Nephron progenitor cell (in vitro differentiated cells): ENCODE data around the gene HORMAD2.
"Not testable (repeated sequence)": the region's sequence is repeated elsewhere in the genome, so short reads cannot be mapped to it uniquely, and the experiment has no call there.

Source experiments
- DNase-seq: peaks from one replicate; pipeline ENCODE4 v3.0.0; 2021
- H3K27ac Mint-ChIP-seq: 2 replicates; pipeline ENCODE4 v1.8.0; 2021; ENCODE audit warnings: mild to moderate bottlenecking, moderate library complexity, mixed read lengths
- H3K27me3 Mint-ChIP-seq: 2 replicates; pipeline ENCODE4 v1.8.0; 2021; ENCODE audit warnings: mild to moderate bottlenecking, low read depth, mixed read lengths; ENCODE audit not compliant: poor library complexity
- H3K36me3 Mint-ChIP-seq: 2 replicates; pipeline ENCODE4 v1.8.0; 2021; ENCODE audit warnings: low read depth, mixed read lengths
- H3K4me1 Mint-ChIP-seq: 2 replicates; pipeline ENCODE4 v1.8.0; 2021; ENCODE audit warnings: mixed read lengths
- H3K4me3 Mint-ChIP-seq: 2 replicates; pipeline ENCODE4 v1.8.0; 2021; ENCODE audit warnings: mild to moderate bottlenecking, moderate library complexity, mixed read lengths
- H3K9me3 Mint-ChIP-seq: 2 replicates; pipeline ENCODE4 v1.8.0; 2021; ENCODE audit warnings: mild to moderate bottlenecking, moderate library complexity, mixed read lengths
- CTCF ChIP-seq: fragments of 200-600 bp; sonication (generic); IDR thresholded peaks from 2 replicates; pipeline ENCODE4 v1.5.0; 2021; ENCODE audit warnings: antibody characterized with exemption

HORMAD2 gene

GRCh38 chr22:30196880-30197336 is 116.6 kb downstream of the HORMAD2 start:
- peaks cover 68% of the 10 kb centered on the region for H3K4me1 Mint-ChIP-seq
- no peak for TF ChIP-seq CTCF

DNA sequence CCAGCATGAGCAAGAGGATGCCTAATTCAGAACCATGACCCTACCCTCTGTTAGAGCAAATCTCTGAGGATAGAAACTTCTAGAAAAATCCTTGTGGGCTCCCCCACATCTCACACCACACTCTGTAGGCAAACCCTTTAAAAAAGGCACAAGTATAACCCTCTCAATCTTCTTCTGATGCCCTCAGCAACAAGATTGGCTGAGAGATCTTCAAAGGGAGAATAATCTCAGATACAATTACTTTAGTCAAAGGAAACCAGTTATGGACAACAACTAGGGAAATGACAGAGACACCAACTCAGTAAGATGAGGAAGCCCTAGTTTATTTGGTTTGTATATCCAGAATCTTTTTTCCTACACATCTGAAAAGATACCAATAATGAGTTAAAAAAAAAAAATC is 117.1 kb downstream of the HORMAD2 start:
- no peak overlapping the region for H3K4me3 Mint-ChIP-seq
- H3K4me1 Mint-ChIP-seq = peaks cover 68% of the 10 kb centered on the region
- peaks cover 4% of the 10 kb centered on the region for H3K9me3 Mint-ChIP-seq
- DNase-seq = no peak
- peaks cover 21% of the 10 kb centered on the region for H3K27me3 Mint-ChIP-seq
- no peak for TF ChIP-seq CTCF
- peak overlapping the region; percentile 29 for H3K27ac Mint-ChIP-seq
- H3K36me3 Mint-ChIP-seq = no peaks in the 10 kb centered on the region

More at GRCh38 chr22:30196880-30197336, 116.6 kb downstream of the HORMAD2 start:
- Mint-ChIP-seq H3K27ac (peak overlapping the region; percentile 99), H3K36me3 (no peaks in the 10 kb centered on the region), H3K27me3 (peaks cover 26% of the 10 kb centered on the region), H3K4me3 (peak overlapping the region; percentile 70), H3K9me3 (peaks cover 4% of the 10 kb centered on the region)
- DNase-seq = no peak

DNA sequence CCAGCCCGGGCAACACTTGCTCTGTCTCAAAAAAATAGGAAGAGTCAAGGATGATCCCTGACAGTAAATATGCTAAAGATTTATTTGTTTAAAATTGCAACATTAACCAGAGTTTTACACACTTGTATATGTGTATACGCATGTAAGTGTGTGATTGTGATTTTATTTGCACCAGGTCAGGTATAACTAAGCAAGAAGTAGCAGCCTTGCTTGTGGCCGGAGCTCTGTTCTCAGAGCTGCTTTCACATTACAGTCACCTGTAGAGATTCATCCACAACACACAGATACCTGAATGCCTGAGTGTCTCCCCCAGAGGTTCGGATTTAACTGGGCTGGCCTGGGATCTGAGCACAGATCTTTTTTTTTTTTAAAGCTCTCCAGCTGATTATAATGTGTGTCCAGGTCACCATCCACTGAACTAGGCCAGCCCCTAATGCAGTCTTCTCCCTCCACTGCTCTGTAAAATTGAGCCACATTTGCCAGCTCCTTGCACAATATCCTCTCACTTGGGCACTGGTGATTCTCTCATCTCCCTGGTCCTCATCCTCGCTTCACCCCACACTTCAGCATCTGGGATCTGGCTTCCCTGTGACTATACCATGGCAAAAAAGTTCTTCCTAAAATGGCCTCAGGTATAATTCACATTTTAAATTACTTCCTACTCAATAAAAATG is 118.0 kb downstream of the HORMAD2 start:
- Mint-ChIP-seq H3K4me3 (peak overlapping the region; percentile 26), H3K27me3 (peaks cover 18% of the 10 kb centered on the region), H3K36me3 (no peaks in the 10 kb centered on the region), H3K27ac (no peak overlapping the region), H3K9me3 (peaks cover 4% of the 10 kb centered on the region), H3K4me1 (peaks cover 69% of the 10 kb centered on the region)
- no peak for DNase-seq
- TF ChIP-seq CTCF = no peak

- peaks cover 13% of the 10 kb centered on the region for H3K27me3 Mint-ChIP-seq
- H3K9me3 Mint-ChIP-seq = peaks cover 4% of the 10 kb centered on the region
- DNase-seq = no peak
- TF ChIP-seq CTCF = no peak
- H3K36me3 Mint-ChIP-seq = no peaks in the 10 kb centered on the region
- H3K4me1 Mint-ChIP-seq = peaks cover 70% of the 10 kb centered on the region
- H3K4me3 Mint-ChIP-seq = peak overlapping the region; percentile 26
- no peak overlapping the region for H3K27ac Mint-ChIP-seq
Measured at GRCh38 chr22:30198921-30199320, 118.7 kb downstream of the HORMAD2 start.

DNA sequence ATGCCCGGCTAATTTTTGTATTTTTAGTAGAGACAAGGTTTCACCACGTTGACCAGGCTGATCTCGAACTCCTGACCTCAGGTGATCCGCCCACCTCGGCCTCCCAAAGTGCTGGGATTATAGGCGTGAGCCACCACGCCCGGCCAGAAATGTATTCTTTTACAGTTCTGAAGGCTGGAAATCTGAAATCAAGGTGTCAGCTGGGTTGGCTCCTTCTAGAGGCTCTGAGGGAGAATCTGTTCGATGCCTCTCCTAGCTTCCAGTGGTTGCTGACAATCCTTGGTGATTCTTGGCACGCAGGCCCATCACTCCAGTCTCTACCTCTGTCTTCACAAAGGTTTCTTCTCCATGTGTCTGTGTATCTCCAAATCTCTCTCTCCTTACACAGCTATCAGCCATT is 120.6 kb downstream of the HORMAD2 start:
- not testable (repeated sequence) for H3K9me3 Mint-ChIP-seq, H3K27ac Mint-ChIP-seq, H3K36me3 Mint-ChIP-seq, DNase-seq, H3K4me3 Mint-ChIP-seq
- Mint-ChIP-seq H3K4me1 (peaks cover 68% of the 10 kb centered on the region), H3K27me3 (peaks cover 11% of the 10 kb centered on the region)

DNA sequence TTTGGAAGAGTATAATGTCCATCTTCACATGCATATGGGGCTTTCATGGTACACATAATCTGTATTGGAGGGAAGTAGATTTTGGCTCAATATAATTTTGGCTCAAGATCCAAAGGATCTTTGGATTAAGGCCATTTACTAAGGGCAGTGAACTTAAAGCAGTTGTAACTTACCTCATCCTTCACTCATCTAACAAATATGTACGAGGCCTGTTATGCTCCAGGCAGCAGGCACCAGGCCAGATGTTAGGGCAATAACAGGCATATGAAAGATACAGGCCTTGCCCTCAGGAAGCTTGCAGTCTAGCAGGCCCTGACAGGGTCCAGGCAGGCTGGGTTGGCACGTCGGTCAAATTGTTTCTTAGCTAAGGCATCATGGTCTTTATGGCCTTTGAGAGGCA is 121.7 kb downstream of the HORMAD2 start:
- TF ChIP-seq CTCF = no peak
- Mint-ChIP-seq H3K4me1 (peaks cover 65% of the 10 kb centered on the region), H3K27ac (peak overlapping the region; percentile 96), H3K4me3 (peak overlapping the region; percentile 1), H3K9me3 (peaks cover 4% of the 10 kb centered on the region), H3K27me3 (peaks cover 11% of the 10 kb centered on the region), H3K36me3 (no peaks in the 10 kb centered on the region)
- no peak for DNase-seq
